SK-N-SH treated with all-trans-retinoic acid at 6 μM for 48 hours (cell line): ENCODE measurements around the gene SNCG.
"Not testable (repeated sequence)": the region's sequence is repeated elsewhere in the genome, so short reads cannot be mapped to it uniquely, and the experiment has no call there.

Source experiments
- ATAC-seq: fragments of 200-7000 bp; cut with Tn5 transposase; 3 replicates; pipeline ENCODE4 v1.9.1; 2020; ENCODE audit warnings: mild to moderate bottlenecking, moderate library complexity
- BACH2 ChIP-seq: fragments of 250-450 bp; sonication (Bioruptor Pico); IDR thresholded peaks from 2 replicates; pipeline ENCODE4 v1.9.0; 2021; ENCODE audit warnings: mild to moderate bottlenecking, borderline replicate concordance
- CREB5 ChIP-seq: fragments of 250-450 bp; sonication (Bioruptor Pico); IDR thresholded peaks from 2 replicates; pipeline ENCODE4 v1.5.1; 2020; ENCODE audit warnings: low read depth, mild to moderate bottlenecking, moderate library complexity
- CSDC2 ChIP-seq: fragments of 250-450 bp; sonication (Bioruptor Pico); IDR thresholded peaks from 2 replicates; pipeline ENCODE4 v1.5.0; 2020; ENCODE audit warnings: mild to moderate bottlenecking, moderate library complexity
- CSRNP3 ChIP-seq: fragments of 250-450 bp; sonication (Bioruptor Pico); IDR thresholded peaks from 2 replicates; pipeline ENCODE4 v1.5.1; 2021; ENCODE audit warnings: mild to moderate bottlenecking, moderate library complexity
- ESRRG ChIP-seq: fragments of 250-450 bp; sonication (Bioruptor Pico); IDR thresholded peaks from 2 replicates; pipeline ENCODE4 v1.6.1; 2021; ENCODE audit warnings: mild to moderate bottlenecking
- GLIS3 ChIP-seq: fragments of 250-450 bp; sonication (Bioruptor Pico); IDR thresholded peaks from 2 replicates; pipeline ENCODE4 v1.5.0; 2020; ENCODE audit warnings: mild to moderate bottlenecking, moderate library complexity
- ISL1 ChIP-seq: fragments of 250-450 bp; sonication (Bioruptor Pico); IDR thresholded peaks from 2 replicates; pipeline ENCODE4 v2.1.2; 2022; ENCODE audit warnings: mild to moderate bottlenecking, moderate library complexity
- OSR1 ChIP-seq: fragments of 250-450 bp; sonication (Bioruptor Pico); IDR thresholded peaks from 2 replicates; pipeline ENCODE4 v1.8.0; 2022; ENCODE audit warnings: moderate library complexity, mild to moderate bottlenecking, inconsistent platforms
- PATZ1 ChIP-seq: fragments of 250-450 bp; sonication (Bioruptor Pico); IDR thresholded peaks from 2 replicates; pipeline ENCODE4 v1.8.0; 2020; ENCODE audit warnings: mild to moderate bottlenecking, moderate library complexity, borderline replicate concordance
- POU6F1 ChIP-seq: fragments of 250-450 bp; sonication (Bioruptor Pico); IDR thresholded peaks from 2 replicates; pipeline ENCODE4 v1.8.0; 2021; ENCODE audit warnings: low read depth, mild to moderate bottlenecking, moderate library complexity, borderline replicate concordance
- PPARA ChIP-seq: fragments of 250-450 bp; sonication (Bioruptor Pico); IDR thresholded peaks from 2 replicates; pipeline ENCODE4 v1.5.0; 2020; ENCODE audit warnings: mild to moderate bottlenecking, borderline replicate concordance
- RARB ChIP-seq: fragments of 250-450 bp; sonication (Bioruptor Pico); IDR thresholded peaks from 2 replicates; pipeline ENCODE4 v1.8.0; 2021; ENCODE audit warnings: mild to moderate bottlenecking, moderate library complexity
- SNAI2 ChIP-seq: fragments of 250-450 bp; sonication (Bioruptor Pico); IDR thresholded peaks from 2 replicates; pipeline ENCODE4 v1.5.0; 2020; ENCODE audit warnings: mild to moderate bottlenecking, moderate library complexity
- TCF4 ChIP-seq: fragments of 250-450 bp; sonication (Bioruptor Pico); IDR thresholded peaks from 2 replicates; pipeline ENCODE4 v1.8.0; 2021; ENCODE audit warnings: mild to moderate bottlenecking, moderate library complexity, borderline replicate concordance
- TSHZ2 ChIP-seq: fragments of 250-450 bp; sonication (Bioruptor Pico); IDR thresholded peaks from 2 replicates; pipeline ENCODE4 v1.5.0; 2020; ENCODE audit warnings: mild to moderate bottlenecking, moderate library complexity
- ZC3H10 ChIP-seq: fragments of 250-450 bp; sonication (Bioruptor Pico); IDR thresholded peaks from 2 replicates; pipeline ENCODE4 v1.5.1; 2021; ENCODE audit warnings: mild to moderate bottlenecking, moderate library complexity
- ZFP3 ChIP-seq: fragments of 250-450 bp; sonication (Bioruptor Pico); IDR thresholded peaks from 2 replicates; pipeline ENCODE4 v1.5.0; 2020; ENCODE audit warnings: mild to moderate bottlenecking, moderate library complexity
- ZFP30 ChIP-seq: fragments of 450-650 bp; formaldehyde crosslinking; IDR thresholded peaks from 2 replicates; pipeline ENCODE4 v1.5.0; 2022; ENCODE audit warnings: mild to moderate bottlenecking, moderate library complexity
- ZNF565 ChIP-seq: fragments of 450-650 bp; formaldehyde crosslinking; conservative IDR thresholded peaks from 2 replicates; pipeline ENCODE4 v1.5.0; 2020; ENCODE audit warnings: low read depth, mild to moderate bottlenecking, moderate library complexity
- ZNF70 ChIP-seq: fragments of 450-650 bp; formaldehyde crosslinking; IDR thresholded peaks from 2 replicates; pipeline ENCODE4 v1.5.0; 2020; ENCODE audit warnings: mild to moderate bottlenecking, moderate library complexity
- ZNF8 ChIP-seq: fragments of 450-650 bp; formaldehyde crosslinking; IDR thresholded peaks from 2 replicates; pipeline ENCODE4 v1.5.0; 2020; ENCODE audit warnings: mild to moderate bottlenecking, moderate library complexity

SNCG gene

GRCh38 chr10:86992456-86992855 lies 34.1 kb downstream of the SNCG start:
- ATAC-seq: no peak
- TF ChIP-seq CREB5 (CRISPR knock-in tag) (no peak), GLIS3 (no peak), RARB (CRISPR knock-in tag) (no peak), ZNF8 (CRISPR knock-in tag) (no peak), ZFP30 (CRISPR knock-in tag) (no peak), OSR1 (CRISPR knock-in tag) (no peak), ZC3H10 (CRISPR knock-in tag) (no peak), CSDC2 (no peak), ZNF70 (CRISPR knock-in tag) (no peak), TSHZ2 (CRISPR knock-in tag) (no peak)

- no peak for TF ChIP-seq TCF4 (CRISPR knock-in tag)
- no peak for TF ChIP-seq CSRNP3 (CRISPR knock-in tag)
- no peak for TF ChIP-seq RARB (CRISPR knock-in tag)
- no peak for TF ChIP-seq ZFP3 (CRISPR knock-in tag)
- TF ChIP-seq ISL1: no peak
- no peak for TF ChIP-seq SNAI2 (CRISPR knock-in tag)
- TF ChIP-seq ZNF70 (CRISPR knock-in tag): no peak
- no peak for TF ChIP-seq BACH2 (CRISPR knock-in tag)
- TF ChIP-seq OSR1 (CRISPR knock-in tag): no peak
- no peak for TF ChIP-seq PATZ1 (CRISPR knock-in tag)
- TF ChIP-seq POU6F1 (CRISPR knock-in tag): no peak
- TF ChIP-seq ZNF565: no peak
- TF ChIP-seq TSHZ2 (CRISPR knock-in tag): no peak
- TF ChIP-seq GLIS3: no peak
- TF ChIP-seq PPARA: no peak
- no peak for TF ChIP-seq ESRRG (CRISPR knock-in tag)
- no peak for TF ChIP-seq ZFP30 (CRISPR knock-in tag)
- ATAC-seq: no peak
These were observed 34.5 kb downstream of the SNCG start for GRCh38 chr10:86992929-86993328.

GRCh38 chr10:86999802-87000403 lies 41.5 kb downstream of the SNCG start:
- ATAC-seq: not testable (repeated sequence)
